Measurements from ENCODE around the gene OTOF.

The OTOF gene

DNA sequence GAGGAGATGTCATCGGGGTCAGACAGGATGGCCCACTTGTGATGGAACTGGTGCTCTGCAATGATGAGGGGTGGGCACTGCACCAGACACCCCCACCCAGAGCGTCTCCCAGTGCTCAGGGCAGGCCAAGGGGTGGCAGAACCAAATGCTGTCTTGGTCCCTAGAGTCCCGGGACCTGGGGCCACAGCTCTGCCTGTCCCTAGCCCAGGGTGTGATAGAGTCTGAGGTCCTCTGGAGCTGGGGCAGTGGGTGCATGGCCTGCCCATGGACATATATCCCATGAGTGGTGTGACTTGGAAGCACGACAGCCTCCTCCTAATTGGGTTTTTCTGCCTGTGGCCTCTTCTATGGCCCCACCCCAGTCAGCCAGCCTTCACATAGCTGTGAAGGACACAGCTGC, 6.7 kb upstream of the OTOF start:
- Histone ChIP-seq H3K36me3 (replicated peaks; ENCODE audit: insufficient read depth, low read length) (no peaks in the 10 kb centered on the region), H3F3A (ENCODE audit: insufficient read depth, low read length) (no peaks in the 10 kb centered on the region), H3K4me3 (ENCODE audit: low read length) (no peak overlapping the region), H3K4me2 (ENCODE audit: low read depth, low read length) (no peak overlapping the region), H2AFZ (ENCODE audit: low read length) (no peak overlapping the region), H3K27ac (ENCODE audit: low read length) (no peak overlapping the region), H3K9me3 (replicated peaks; ENCODE audit: insufficient read depth, low read length) (no peaks in the 10 kb centered on the region), H3K79me2 (ENCODE audit: low read length) (no peaks in the 10 kb centered on the region), H3K9ac (ENCODE audit: low read length) (no peak overlapping the region), H3K4me1 (ENCODE audit: low read length) (no peaks in the 10 kb centered on the region), H3K9me2 (replicated peaks; ENCODE audit: insufficient read depth, low read length) (no peaks in the 10 kb centered on the region), H3K27me3 (replicated peaks; ENCODE audit: insufficient read depth, low read length) (peaks cover 21% of the 10 kb centered on the region; the same call in 1 of the 2 replicates), H4K20me1 (ENCODE audit: insufficient read depth, low read length) (no peaks in the 10 kb centered on the region)
- DNase-seq = no peak
- no peak for TF ChIP-seq CTCF (IDR thresholded peaks at IDR 0.05; ENCODE audit: low read length)
- no peak for TF ChIP-seq EZH2 (optimal IDR thresholded peaks at IDR 0.05; ENCODE audit: low read depth, low read length)
- TF ChIP-seq EZH2phosphoT487 (IDR thresholded peaks at IDR 0.05; ENCODE audit: low read length) = no peak

- H2AFZ ChIP-seq (ENCODE audit: low read length) = no peak overlapping the region
- H3K27me3 ChIP-seq (replicated peaks; ENCODE audit: insufficient read depth, low read length) = peaks cover 21% of the 10 kb centered on the region; the same call in 1 of the 2 replicates
- TF ChIP-seq CTCF (IDR thresholded peaks at IDR 0.05; ENCODE audit: low read length) (no peak), EZH2 (optimal IDR thresholded peaks at IDR 0.05; ENCODE audit: low read depth, low read length) (no peak)
- no peak overlapping the region for H3K4me3 ChIP-seq (ENCODE audit: low read length)
- H3K36me3 ChIP-seq (replicated peaks; ENCODE audit: insufficient read depth, low read length) = no peaks in the 10 kb centered on the region
- no peak overlapping the region for H3K9ac ChIP-seq (ENCODE audit: low read length)
- no peaks in the 10 kb centered on the region for H3K9me3 ChIP-seq (replicated peaks; ENCODE audit: insufficient read depth, low read length)
- no peaks in the 10 kb centered on the region for H3K4me1 ChIP-seq (ENCODE audit: low read length)
- DNase-seq = no peak
- H3K4me2 ChIP-seq (ENCODE audit: low read depth, low read length) = no peak overlapping the region
- H3K27ac ChIP-seq (ENCODE audit: low read length) = no peak overlapping the region
- no peaks in the 10 kb centered on the region for H3F3A ChIP-seq (ENCODE audit: insufficient read depth, low read length)
- no peaks in the 10 kb centered on the region for H4K20me1 ChIP-seq (ENCODE audit: insufficient read depth, low read length)
- no peaks in the 10 kb centered on the region for H3K9me2 ChIP-seq (replicated peaks; ENCODE audit: insufficient read depth, low read length)
- H3K79me2 ChIP-seq (ENCODE audit: low read length) = no peaks in the 10 kb centered on the region
Observed at GRCh38 chr2:26483957-26484565, 6.1 kb upstream of the OTOF start.

DNA sequence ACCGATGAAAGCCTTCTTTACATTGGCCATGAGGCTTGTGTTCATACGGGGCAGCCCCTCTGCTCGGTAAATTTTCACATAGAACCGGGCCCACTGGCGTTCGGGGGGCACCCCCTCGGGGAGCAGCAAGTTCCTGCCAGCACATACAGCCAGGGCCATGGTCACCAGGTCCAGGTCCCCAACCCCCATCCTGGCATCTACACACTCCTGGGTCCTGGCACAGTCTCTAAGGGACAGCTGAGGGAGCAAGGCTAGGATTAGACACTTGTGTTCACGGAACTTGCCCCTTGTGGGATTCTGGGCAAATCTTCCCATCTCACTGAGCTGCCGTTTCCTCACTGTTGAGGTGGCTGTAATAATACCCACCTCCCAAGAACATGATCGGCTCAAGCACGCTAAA, 5.6 kb upstream of the OTOF start:
- H2AFZ ChIP-seq (ENCODE audit: low read length) = no peak overlapping the region
- no peaks in the 10 kb centered on the region for H3F3A ChIP-seq (ENCODE audit: insufficient read depth, low read length)
- no peaks in the 10 kb centered on the region for H3K4me1 ChIP-seq (ENCODE audit: low read length)
- no peaks in the 10 kb centered on the region for H3K79me2 ChIP-seq (ENCODE audit: low read length)
- no peak overlapping the region for H3K4me3 ChIP-seq (ENCODE audit: low read length)
- no peak overlapping the region for H3K27ac ChIP-seq (ENCODE audit: low read length)
- no peaks in the 10 kb centered on the region for H3K9me3 ChIP-seq (replicated peaks; ENCODE audit: insufficient read depth, low read length)
- peaks cover 21% of the 10 kb centered on the region; the same call in 1 of the 2 replicates for H3K27me3 ChIP-seq (replicated peaks; ENCODE audit: insufficient read depth, low read length)
- DNase-seq = no peak
- H3K9me2 ChIP-seq (replicated peaks; ENCODE audit: insufficient read depth, low read length) = no peaks in the 10 kb centered on the region
- H3K9ac ChIP-seq (ENCODE audit: low read length) = no peak overlapping the region
- no peaks in the 10 kb centered on the region for H4K20me1 ChIP-seq (ENCODE audit: insufficient read depth, low read length)
- TF ChIP-seq EZH2phosphoT487 (IDR thresholded peaks at IDR 0.05; ENCODE audit: low read length) = no peak
- TF ChIP-seq EZH2 (optimal IDR thresholded peaks at IDR 0.05; ENCODE audit: low read depth, low read length) = no peak
- no peaks in the 10 kb centered on the region for H3K36me3 ChIP-seq (replicated peaks; ENCODE audit: insufficient read depth, low read length)
- no peak overlapping the region for H3K4me2 ChIP-seq (ENCODE audit: low read depth, low read length)

- Histone ChIP-seq H3K4me2 (ENCODE audit: low read depth, low read length) (no peak overlapping the region), H2AFZ (ENCODE audit: low read length) (no peak overlapping the region), H3F3A (ENCODE audit: insufficient read depth, low read length) (no peaks in the 10 kb centered on the region), H3K36me3 (replicated peaks; ENCODE audit: insufficient read depth, low read length) (no peaks in the 10 kb centered on the region), H3K27ac (ENCODE audit: low read length) (no peak overlapping the region), H3K79me2 (ENCODE audit: low read length) (no peaks in the 10 kb centered on the region), H3K9me2 (replicated peaks; ENCODE audit: insufficient read depth, low read length) (no peaks in the 10 kb centered on the region), H3K4me3 (ENCODE audit: low read length) (no peak overlapping the region), H3K9ac (ENCODE audit: low read length) (no peak overlapping the region), H3K9me3 (replicated peaks; ENCODE audit: insufficient read depth, low read length) (no peaks in the 10 kb centered on the region), H4K20me1 (ENCODE audit: insufficient read depth, low read length) (no peaks in the 10 kb centered on the region), H3K4me1 (ENCODE audit: low read length) (no peaks in the 10 kb centered on the region), H3K27me3 (replicated peaks; ENCODE audit: insufficient read depth, low read length) (peaks cover 25% of the 10 kb centered on the region; the same call in 1 of the 2 replicates)
- no peak for DNase-seq
- no peak for TF ChIP-seq CTCF (IDR thresholded peaks at IDR 0.05; ENCODE audit: low read length)
- no peak for TF ChIP-seq EZH2phosphoT487 (IDR thresholded peaks at IDR 0.05; ENCODE audit: low read length)
- TF ChIP-seq EZH2 (optimal IDR thresholded peaks at IDR 0.05; ENCODE audit: low read depth, low read length) = no peak
Observed at GRCh38 chr2:26483027-26483326, 5.1 kb upstream of the OTOF start.

All from MM.1S (cell line).